HG03196 (cell line): ENCODE results near the gene CASP4.
A peak's percentile ranks its signal among the peaks of the same experiment; 100 is the strongest.
"Not testable (repeated sequence)": the region's sequence is repeated elsewhere in the genome, so short reads cannot be mapped to it uniquely, and the experiment has no call there.

Experiments
- ATAC-seq: cut with Tn5 transposase; IDR thresholded peaks from one replicate; pipeline ENCODE4 v1.9.1; 2021; ENCODE audit not compliant: unreplicated experiment

CASP4 gene

GRCh38 chr11:104968355-104968855 is at the start of gene CASP4:
CASP4 (minus strand) TSS chr11:104968574; CDS start chr11:104968525, 49 bp downstream.
- peak; percentile 93 for ATAC-seq

- ATAC-seq: no peak
Measured at GRCh38 chr11:105007463-105007862, 39.1 kb upstream of the CASP4 start.

DNA sequence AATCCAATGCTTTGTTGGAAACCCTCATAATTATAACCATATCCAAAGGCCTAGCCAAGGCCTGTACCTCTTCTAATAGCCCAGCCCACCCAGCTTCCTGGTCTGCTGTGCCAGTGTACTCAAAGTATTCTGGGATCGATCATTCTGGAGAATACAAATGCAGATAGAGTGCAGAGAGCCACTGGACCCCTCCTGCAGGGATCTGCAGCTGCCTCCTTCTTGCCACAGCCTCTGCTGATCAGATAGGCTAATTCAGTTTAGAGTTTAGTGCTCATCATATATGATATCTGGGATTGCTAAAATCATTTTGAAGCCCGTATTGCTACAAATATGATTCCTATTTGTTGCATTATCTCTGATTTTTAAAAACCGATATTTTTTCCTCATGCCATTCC is 37.1 kb upstream of the CASP4 start:
- ATAC-seq: no peak

- no peak for ATAC-seq
Measured at GRCh38 chr11:105004021-105004420, 35.6 kb upstream of the CASP4 start.

- ATAC-seq: no peak
Measured at GRCh38 chr11:105003151-105003550, 34.8 kb upstream of the CASP4 start.

- ATAC-seq: peak; percentile 92
Measured at GRCh38 chr11:105000797-105001196, 32.4 kb upstream of the CASP4 start.

DNA sequence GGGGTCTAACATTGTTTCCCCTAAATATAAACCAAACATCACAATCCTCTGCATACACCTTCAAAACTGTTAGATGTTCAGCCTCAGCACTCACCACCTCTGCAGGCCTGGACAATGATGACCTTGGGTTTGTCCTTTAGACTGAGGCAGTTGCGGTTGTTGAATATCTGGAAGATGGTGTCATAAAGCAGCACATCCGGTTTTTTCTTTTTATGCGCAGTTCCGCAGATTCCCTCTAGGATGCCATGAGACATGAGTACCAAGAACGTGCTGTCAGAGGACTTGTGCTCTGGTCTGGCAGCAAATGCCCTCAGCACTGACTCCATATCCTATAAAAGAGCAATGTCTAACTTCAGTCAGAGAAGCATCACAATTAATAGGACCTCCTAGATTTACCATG is 31.8 kb upstream of the CASP4 start:
- ATAC-seq: no peak

- ATAC-seq: no peak
Measured at GRCh38 chr11:104999721-105000120, 31.3 kb upstream of the CASP4 start.

DNA sequence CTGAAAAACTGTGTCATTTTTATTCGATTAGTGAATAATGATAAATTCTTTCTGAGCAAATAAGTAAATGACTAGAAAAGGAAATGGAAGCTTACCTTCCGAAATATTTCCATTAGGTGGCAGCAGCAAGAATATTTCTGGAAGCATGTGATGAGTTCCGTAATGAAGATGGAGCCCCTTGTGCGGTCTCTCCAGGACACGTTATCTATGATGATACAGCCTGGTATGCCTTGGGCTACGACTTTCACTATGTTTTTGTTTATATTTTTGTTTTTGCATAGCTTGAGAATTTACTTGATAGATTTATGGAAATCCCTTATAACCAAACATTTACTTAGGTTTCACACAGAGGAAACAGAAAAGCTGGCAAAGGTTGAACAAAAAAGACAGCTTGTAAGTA is 28.9 kb upstream of the CASP4 start:
- ATAC-seq: no peak

DNA sequence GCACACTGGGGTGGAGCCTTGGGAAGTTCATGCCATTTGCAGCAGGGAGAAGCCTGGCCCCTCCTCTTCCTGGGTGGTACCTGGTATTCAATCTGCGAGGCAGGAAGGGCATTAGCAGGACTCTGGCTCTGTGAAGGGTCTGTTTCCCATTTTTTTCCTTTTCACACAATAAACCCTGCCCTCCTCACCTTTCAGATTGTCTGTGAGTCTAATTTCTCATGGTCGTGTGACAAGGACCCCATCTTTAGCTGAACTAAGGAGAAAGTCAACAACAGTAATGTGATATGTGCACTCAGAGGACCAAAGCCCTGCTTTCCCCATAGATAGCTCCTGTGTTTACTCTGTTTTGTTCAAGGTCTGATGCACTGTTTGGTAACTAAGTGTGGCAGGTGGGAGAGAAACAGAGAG is 26.6 kb upstream of the CASP4 start:
- no peak for ATAC-seq

DNA sequence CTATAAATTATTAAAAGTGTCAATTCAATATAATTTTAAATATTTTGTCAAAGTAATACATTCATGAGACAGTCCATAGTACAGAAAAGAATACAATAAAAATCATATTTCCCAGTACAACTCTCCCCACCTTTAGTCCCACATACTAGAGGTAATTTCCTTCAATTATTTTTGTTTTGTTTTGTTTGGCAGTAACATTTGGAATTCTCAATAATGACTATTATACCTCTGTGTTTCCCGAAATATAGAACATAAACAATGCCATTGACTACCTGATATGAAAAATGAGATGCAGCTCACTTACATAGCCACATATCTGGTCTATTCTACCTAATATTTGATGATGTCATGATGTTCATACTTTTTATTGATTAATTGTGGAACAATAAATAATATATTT is 24.4 kb upstream of the CASP4 start:
- ATAC-seq: no peak

GRCh38 chr11:104991994-104992393 is 23.6 kb upstream of the CASP4 start:
- ATAC-seq: no peak

GRCh38 chr11:104984808-104985207 is 16.4 kb upstream of the CASP4 start:
- no peak for ATAC-seq

GRCh38 chr11:104979839-104980238 is 11.5 kb upstream of the CASP4 start:
- ATAC-seq: no peak

GRCh38 chr11:104973616-104974015 is 5.2 kb upstream of the CASP4 start:
- no peak for ATAC-seq

DNA sequence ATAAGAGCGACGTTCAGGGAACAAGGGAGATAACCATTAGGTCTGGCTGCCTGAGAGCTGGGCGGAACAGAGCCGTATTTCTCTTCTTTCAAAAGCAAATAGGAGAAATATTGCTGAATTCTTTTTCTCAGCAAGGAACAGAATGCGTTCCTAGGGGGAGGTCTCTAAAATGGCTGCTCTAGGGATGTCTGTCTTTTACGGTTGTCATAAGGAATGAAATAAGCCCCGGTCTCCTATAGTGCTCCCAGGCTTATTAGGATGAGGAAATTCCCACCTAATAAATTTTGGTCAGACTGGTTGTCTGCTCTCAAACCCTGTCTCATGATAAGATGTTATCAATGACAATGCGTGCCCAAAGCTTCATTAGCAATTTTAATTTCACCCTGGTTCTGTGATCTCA is 4.5 kb upstream of the CASP4 start:
- not testable (repeated sequence) for ATAC-seq

DNA sequence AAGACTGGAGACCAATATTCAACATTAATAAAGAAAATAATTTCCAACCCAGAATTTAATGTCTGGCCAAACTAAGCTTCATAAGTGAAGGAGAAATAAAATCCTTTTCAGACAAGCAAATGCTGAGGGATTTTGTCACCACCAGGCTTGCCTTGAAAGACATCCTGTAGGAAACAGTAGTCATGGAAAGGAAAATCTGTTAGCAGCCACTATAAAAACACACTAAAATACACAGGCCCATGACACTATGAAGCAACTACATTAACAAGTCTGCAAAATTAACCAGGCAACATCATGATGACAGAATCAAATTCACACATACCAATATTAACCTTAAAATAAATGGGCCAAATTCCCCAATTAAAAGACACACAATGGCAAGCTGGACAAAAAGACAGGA is 2.4 kb upstream of the CASP4 start:
- ATAC-seq: no peak

DNA sequence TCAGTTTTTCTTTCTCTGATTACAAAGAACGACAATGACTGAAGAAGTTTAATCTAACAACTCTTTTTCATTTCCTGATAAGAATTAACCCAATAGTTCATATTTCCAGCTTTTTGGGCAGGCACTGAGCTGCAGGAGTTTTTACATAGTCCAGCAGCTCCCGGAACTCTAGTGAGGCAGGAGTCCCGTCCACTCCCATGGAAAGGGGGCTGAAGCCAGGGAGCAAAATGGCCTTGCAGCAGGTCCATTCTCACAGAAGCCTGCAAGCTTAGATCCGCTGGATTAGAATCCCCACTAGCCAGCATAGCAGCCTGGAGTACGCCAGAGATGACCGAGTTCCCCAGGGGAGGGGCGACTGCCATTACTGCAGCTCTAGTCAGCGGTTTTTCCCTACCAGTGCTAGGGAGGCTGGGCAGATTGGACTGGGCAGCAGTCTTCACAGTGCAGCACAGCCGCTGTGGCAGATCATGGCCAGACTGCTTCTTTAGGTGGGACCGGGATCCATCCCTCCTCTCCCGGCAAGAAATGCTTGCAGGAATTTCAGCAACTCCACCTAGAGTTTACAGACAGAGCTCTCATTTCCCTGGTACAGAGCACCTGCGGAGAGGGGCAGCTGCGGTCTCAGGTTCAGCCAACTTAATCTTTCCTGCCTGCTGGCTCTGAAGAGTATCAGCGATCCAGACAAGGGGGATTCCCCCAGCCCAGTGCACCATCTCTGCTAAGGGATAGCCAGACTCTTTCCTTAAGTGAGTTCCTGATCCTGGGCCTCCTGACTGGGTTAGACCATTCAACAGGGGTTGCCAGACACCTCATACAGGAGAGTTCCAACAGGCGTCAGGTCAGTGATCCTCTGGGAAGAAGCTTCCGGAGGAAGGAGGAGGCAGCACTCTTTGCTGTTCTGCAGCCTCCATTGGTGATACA is 742 bp upstream of the CASP4 start:
- no peak for ATAC-seq

DNA sequence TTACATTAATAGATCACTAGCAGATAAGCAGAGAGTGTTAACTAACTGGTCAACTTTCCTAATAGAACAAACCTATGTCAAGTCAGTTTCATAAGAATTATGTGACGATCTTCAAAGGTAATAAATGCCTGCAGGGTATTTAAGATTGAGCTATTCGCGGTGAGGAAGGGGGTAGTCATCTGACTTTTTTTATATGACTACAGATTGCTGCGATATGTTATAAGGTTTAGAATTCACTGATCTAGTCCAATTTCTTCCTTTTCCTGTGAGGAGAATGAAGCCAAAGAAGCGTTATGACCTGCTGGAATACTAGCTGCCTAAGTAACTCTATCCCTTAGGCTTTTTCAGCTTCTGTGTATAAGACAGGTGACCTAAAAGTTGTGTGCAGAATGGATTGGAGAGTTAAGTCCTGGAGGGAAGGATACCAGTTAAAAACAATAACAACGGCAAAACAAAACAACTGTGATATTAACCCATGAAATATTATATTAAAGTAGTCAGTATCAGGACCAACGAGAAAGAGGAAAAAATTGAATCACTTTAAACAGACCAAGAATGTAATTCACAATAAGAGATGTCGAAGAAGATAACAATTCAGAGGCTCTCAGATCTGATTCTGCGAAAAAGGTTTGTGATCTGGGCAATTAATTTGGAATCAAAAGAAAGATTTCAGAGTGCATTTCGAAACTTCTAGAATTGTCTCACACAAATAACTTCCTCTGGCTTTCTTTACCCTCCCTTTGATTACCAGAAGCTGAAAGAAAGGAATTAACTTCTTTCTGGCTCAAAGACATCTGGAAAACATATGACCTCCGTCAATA is 630 bp downstream of the CASP4 start:
- no peak for ATAC-seq

DNA sequence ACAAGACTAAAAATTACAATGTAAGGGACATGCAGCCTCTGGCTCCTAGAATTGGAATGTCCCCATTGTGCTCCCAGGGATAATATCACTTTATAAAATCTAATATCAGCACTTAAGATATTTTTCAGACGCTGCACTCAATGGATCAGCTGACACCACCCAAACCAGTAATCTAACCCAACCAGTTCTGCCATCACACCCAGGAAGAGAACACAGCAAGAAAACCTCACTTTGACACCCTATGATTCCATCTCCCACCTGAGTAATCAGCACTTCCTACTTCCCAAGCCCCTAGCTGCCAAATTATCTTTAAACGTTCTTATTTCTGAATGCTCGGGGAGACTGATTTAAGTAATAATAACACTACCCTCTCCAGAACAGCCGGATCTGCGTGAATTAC is 2.6 kb downstream of the CASP4 start:
- no peak for ATAC-seq

DNA sequence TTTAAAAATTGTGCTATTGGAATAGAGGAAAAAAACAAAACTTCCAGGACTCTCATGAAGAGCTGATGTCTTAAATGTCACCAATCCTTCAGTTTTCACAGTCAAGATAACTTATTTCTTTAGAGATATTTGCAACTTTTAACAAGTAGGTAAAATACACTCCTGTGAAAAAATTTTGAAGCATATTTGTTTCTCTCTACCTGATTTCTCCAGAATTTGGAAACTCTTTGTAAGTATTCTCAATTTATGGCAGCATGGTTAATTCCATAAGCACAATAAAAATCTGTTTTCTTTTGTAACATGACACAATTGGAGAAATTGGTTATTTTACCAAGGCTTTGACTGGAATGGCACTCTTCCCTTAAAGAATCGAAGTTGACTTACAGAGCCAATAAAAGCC is 4.1 kb downstream of the CASP4 start:
- ATAC-seq: no peak

DNA sequence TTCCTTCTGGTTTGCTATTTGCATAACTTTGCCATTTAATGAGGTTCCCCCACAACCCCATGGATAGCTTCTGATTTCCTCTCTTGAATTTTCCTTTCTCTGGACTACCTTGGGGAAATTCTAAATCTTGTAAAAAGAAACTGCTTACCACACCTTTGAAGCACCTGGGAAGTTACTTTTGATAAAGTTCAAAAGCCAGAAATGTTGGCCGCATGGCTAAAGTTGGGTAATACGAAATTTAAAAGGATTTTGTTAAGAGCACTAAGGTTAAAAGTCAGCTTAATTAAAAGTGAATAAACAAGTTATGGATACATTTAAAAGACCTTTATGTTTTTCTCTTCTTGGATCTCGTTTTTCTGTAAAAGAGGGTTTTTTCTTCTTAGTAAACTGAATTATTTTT is 5.5 kb downstream of the CASP4 start:
- no peak for ATAC-seq
